CD4-positive, CD25-positive, alpha-beta regulatory T cell (primary cell): Measurements from ENCODE around the gene SEMA5A. TPM values are rescaled to one million over a fixed set of nuclear protein-coding genes. Genes with fewer than 3 reads are reported as not detected.

Experiments used
- ATAC-seq, 2 donors: fragments of 150-1000 bp; cut with Tn5 transposase; one replicate each; pipeline ENCODE4 v1.10.0; 2021; ENCODE audit warnings: low read depth in 2 of 2, moderate number of reproducible peaks in 2 of 2, moderate library complexity in 1 of 2
- DNase-seq, 3 donors: peaks; one replicate each; pipeline versions ENCODE4 v3.0.0 to v3.0.0-alpha.2; 2012 to 2022; ENCODE audit warnings: mixed read lengths in 1 of 3
- H3K27ac ChIP-seq: one replicate; pipeline ENCODE4 v1.7.0; 2013; ENCODE audit warnings: mild to moderate bottlenecking, low read length; ENCODE audit not compliant: insufficient read depth, poor library complexity, severe bottlenecking
- H3K27me3 ChIP-seq: one replicate; pipeline ENCODE4 v1.7.0; 2013; ENCODE audit warnings: low read length; ENCODE audit not compliant: control insufficient read depth, insufficient read depth
- H3K36me3 ChIP-seq: one replicate; pipeline ENCODE4 v1.7.0; 2013; ENCODE audit warnings: mild to moderate bottlenecking, low read length, moderate library complexity; ENCODE audit not compliant: control insufficient read depth, insufficient read depth
- H3K4me1 ChIP-seq: 2 replicates; pipeline ENCODE4 v1.7.0; 2013; ENCODE audit warnings: mild to moderate bottlenecking, low read length; ENCODE audit not compliant: insufficient read depth, control insufficient read depth, poor library complexity, severe bottlenecking
- H3K4me3 ChIP-seq: one replicate; pipeline ENCODE4 v1.7.0; 2013; ENCODE audit warnings: low read depth, mild to moderate bottlenecking, low read length, moderate library complexity
- H3K9me3 ChIP-seq, 2 experiments: 1 replicate in 1 of 2; 2 replicates in 1 of 2; pipeline ENCODE4 v1.7.0; 2013; ENCODE audit warnings: low read length in 2 of 2, mild to moderate bottlenecking in 1 of 2, moderate library complexity in 1 of 2; ENCODE audit not compliant: control insufficient read depth in 2 of 2
- H3K27ac Mint-ChIP-seq, 3 donors: one replicate each; pipeline ENCODE4 v1.8.0; 2020 to 2022; ENCODE audit warnings: mild to moderate bottlenecking in 3 of 3, mixed read lengths in 3 of 3, moderate library complexity in 2 of 3
- H3K27me3 Mint-ChIP-seq: one replicate; pipeline ENCODE4 v1.8.0; 2022; ENCODE audit warnings: mild to moderate bottlenecking, mixed read lengths
- H3K36me3 Mint-ChIP-seq: one replicate; pipeline ENCODE4 v1.8.0; 2020; ENCODE audit warnings: mixed read lengths
- H3K4me1 Mint-ChIP-seq, 4 donors: one replicate each; pipeline ENCODE4 v1.8.0; 2020 to 2022; ENCODE audit warnings: mixed read lengths in 4 of 4, mild to moderate bottlenecking in 1 of 4
- H3K4me3 Mint-ChIP-seq, 4 donors: one replicate each; pipeline ENCODE4 v1.8.0; 2020 to 2022; ENCODE audit warnings: mild to moderate bottlenecking in 4 of 4, mixed read lengths in 4 of 4, moderate library complexity in 3 of 4
- H3K9me3 Mint-ChIP-seq, 7 donors: one replicate each; pipeline ENCODE4 v1.8.0; 2020 to 2022; ENCODE audit warnings: mixed read lengths in 7 of 7, mild to moderate bottlenecking in 3 of 7, moderate library complexity in 2 of 7
- polyA plus RNA-seq, 4 donors: library from polyadenylated mRNA; unstranded; fragments of 300-500 nt; fragmentation: Illumina TruSeq; gene quantifications; one replicate each; pipeline ENCODE4 v1.2.3, GENCODE V29; 2021
- total RNA-seq: library from RNA; stranded (reverse); gene quantifications from one replicate; pipeline ENCODE4 v1.2.3, GENCODE V29; 2022

Gene SEMA5A
- total and polyA plus RNA-seq, 5 donors from 2014 or later: 0.22 to 2.8 (median 0.31) TPM; not detected in 2

GRCh38 chr5:9265441-9266287 is 280.2 kb downstream of the SEMA5A start:
- Histone ChIP-seq H3K4me1 (no peaks in the 10 kb centered on the region), H3K9me3 (no peaks in the 10 kb centered on the region), H3K36me3 (no peaks in the 10 kb centered on the region), H3K27me3 (no peaks in the 10 kb centered on the region), H3K4me3 (no peak overlapping the region), H3K27ac (no peak overlapping the region)
- ATAC-seq (no peak), DNase-seq (no peak)
- Mint-ChIP-seq H3K36me3 (no peaks in the 10 kb centered on the region), H3K4me3 (no peak overlapping the region), H3K9me3 (peaks cover 0 to 11% (median 6%) of the 10 kb centered on the region in 7 donors), H3K27me3 (no peaks in the 10 kb centered on the region), H3K4me1 (no peaks in the 10 kb centered on the region), H3K27ac (no peak overlapping the region)

GRCh38 chr5:9264301-9264700 is 281.6 kb downstream of the SEMA5A start:
- H3K4me3 ChIP-seq: no peak overlapping the region
- no peak for DNase-seq
- H3K27ac Mint-ChIP-seq: no peak overlapping the region
- H3K36me3 ChIP-seq: no peaks in the 10 kb centered on the region
- no peaks in the 10 kb centered on the region for H3K27me3 Mint-ChIP-seq
- no peaks in the 10 kb centered on the region for H3K27me3 ChIP-seq
- H3K9me3 ChIP-seq: no peaks in the 10 kb centered on the region
- no peak for ATAC-seq
- H3K4me1 Mint-ChIP-seq: no peaks in the 10 kb centered on the region
- peaks cover 0 to 7% (median 5%) of the 10 kb centered on the region in 7 donors for H3K9me3 Mint-ChIP-seq
- no peak overlapping the region for H3K4me3 Mint-ChIP-seq
- no peak overlapping the region for H3K27ac ChIP-seq
- H3K4me1 ChIP-seq: no peaks in the 10 kb centered on the region
- no peaks in the 10 kb centered on the region for H3K36me3 Mint-ChIP-seq

- Histone ChIP-seq H3K4me1 (no peaks in the 10 kb centered on the region), H3K27me3 (no peaks in the 10 kb centered on the region), H3K4me3 (no peak overlapping the region), H3K27ac (no peak overlapping the region), H3K36me3 (no peaks in the 10 kb centered on the region), H3K9me3 (no peaks in the 10 kb centered on the region)
- no peak overlapping the region for H3K4me3 Mint-ChIP-seq
- no peak overlapping the region for H3K27ac Mint-ChIP-seq
- no peaks in the 10 kb centered on the region for H3K27me3 Mint-ChIP-seq
- no peaks in the 10 kb centered on the region for H3K36me3 Mint-ChIP-seq
- no peak for ATAC-seq
- H3K4me1 Mint-ChIP-seq: no peaks in the 10 kb centered on the region
- peaks cover 0 to 7% (median 5%) of the 10 kb centered on the region in 7 donors for H3K9me3 Mint-ChIP-seq
- no peak for DNase-seq
Measured at GRCh38 chr5:9263656-9264055, 282.2 kb downstream of the SEMA5A start.

- no peaks in the 10 kb centered on the region for H3K36me3 ChIP-seq
- H3K27ac Mint-ChIP-seq: no peak overlapping the region
- H3K27me3 Mint-ChIP-seq: peaks cover 4% of the 10 kb centered on the region
- H3K4me1 Mint-ChIP-seq: no peaks in the 10 kb centered on the region
- no peaks in the 10 kb centered on the region for H3K36me3 Mint-ChIP-seq
- no peak overlapping the region for H3K4me3 ChIP-seq
- H3K9me3 ChIP-seq: no peaks in the 10 kb centered on the region
- ATAC-seq (no peak), DNase-seq (no peak)
- no peaks in the 10 kb centered on the region for H3K27me3 ChIP-seq
- no peak overlapping the region for H3K27ac ChIP-seq
- no peak overlapping the region for H3K4me3 Mint-ChIP-seq
- H3K4me1 ChIP-seq: no peaks in the 10 kb centered on the region
- H3K9me3 Mint-ChIP-seq: peaks cover 2 to 12% (median 5%) of the 10 kb centered on the region in 7 donors
Measured at GRCh38 chr5:9251379-9251980, 294.4 kb downstream of the SEMA5A start.

- H3K27ac Mint-ChIP-seq: no peak overlapping the region
- Histone ChIP-seq H3K36me3 (no peaks in the 10 kb centered on the region), H3K4me3 (no peak overlapping the region), H3K9me3 (no peaks in the 10 kb centered on the region), H3K27ac (no peak overlapping the region), H3K27me3 (no peaks in the 10 kb centered on the region), H3K4me1 (no peaks in the 10 kb centered on the region)
- no peaks in the 10 kb centered on the region for H3K4me1 Mint-ChIP-seq
- H3K4me3 Mint-ChIP-seq: no peak overlapping the region
- no peaks in the 10 kb centered on the region for H3K27me3 Mint-ChIP-seq
- H3K36me3 Mint-ChIP-seq: no peaks in the 10 kb centered on the region
- ATAC-seq: no peak
- peaks cover 2 to 8% (median 5%) of the 10 kb centered on the region in 7 donors for H3K9me3 Mint-ChIP-seq
- no peak for DNase-seq
Measured at GRCh38 chr5:9249231-9249630, 296.6 kb downstream of the SEMA5A start.

GRCh38 chr5:9245071-9245470 is 300.8 kb downstream of the SEMA5A start:
- peaks cover 0 to 8% (median 5%) of the 10 kb centered on the region in 7 donors for H3K9me3 Mint-ChIP-seq
- H3K27me3 Mint-ChIP-seq: no peaks in the 10 kb centered on the region
- H3K4me3 ChIP-seq: no peak overlapping the region
- no peak overlapping the region for H3K27ac Mint-ChIP-seq
- no peaks in the 10 kb centered on the region for H3K36me3 Mint-ChIP-seq
- H3K4me1 Mint-ChIP-seq: no peaks in the 10 kb centered on the region
- no peak overlapping the region for H3K4me3 Mint-ChIP-seq
- no peaks in the 10 kb centered on the region for H3K27me3 ChIP-seq
- DNase-seq (no peak), ATAC-seq (no peak)
- no peaks in the 10 kb centered on the region for H3K4me1 ChIP-seq
- H3K27ac ChIP-seq: no peak overlapping the region
- H3K9me3 ChIP-seq: no peaks in the 10 kb centered on the region
- no peaks in the 10 kb centered on the region for H3K36me3 ChIP-seq

GRCh38 chr5:9244417-9244816 is 301.5 kb downstream of the SEMA5A start:
- H3K27ac Mint-ChIP-seq: no peak overlapping the region

More at GRCh38 chr5:9244417-9244816, 301.5 kb downstream of the SEMA5A start:
- Mint-ChIP-seq H3K4me3 (no peak overlapping the region), H3K4me1 (no peaks in the 10 kb centered on the region), H3K9me3 (peaks cover 0 to 8% (median 2%) of the 10 kb centered on the region in 7 donors), H3K27me3 (no peaks in the 10 kb centered on the region), H3K36me3 (no peaks in the 10 kb centered on the region)
- no peak for DNase-seq
- no peaks in the 10 kb centered on the region for H3K36me3 ChIP-seq
- no peak overlapping the region for H3K27ac ChIP-seq
- no peak for ATAC-seq
- H3K27me3 ChIP-seq: no peaks in the 10 kb centered on the region
- no peaks in the 10 kb centered on the region for H3K9me3 ChIP-seq
- H3K4me3 ChIP-seq: no peak overlapping the region
- no peaks in the 10 kb centered on the region for H3K4me1 ChIP-seq
